Measurements from ENCODE around the gene RAD51.
A peak's percentile ranks its signal among the peaks of the same experiment; 100 is the strongest.

Gene RAD51

GRCh38 chr15:40694688-40695468 is at the start of gene RAD51:
TSS of gene RAD51 (plus strand) at chr15:40695174. CDS start at chr15:40698759, 3,585 bp downstream.
- Histone ChIP-seq H3K9me3 (replicated peaks; ENCODE audit: insufficient read depth, low read length) (no peaks in the 10 kb centered on the region), H3K27me3 (replicated peaks; ENCODE audit: insufficient read depth, low read length) (no peaks in the 10 kb centered on the region), H4K20me1 (ENCODE audit: insufficient read depth, low read length) (no peaks in the 10 kb centered on the region), H3K9ac (ENCODE audit: low read length) (peak within 1 kb of the TSS; percentile 98), H3K36me3 (replicated peaks; ENCODE audit: insufficient read depth, low read length) (no peaks in the 10 kb centered on the region), H3F3A (ENCODE audit: insufficient read depth, low read length) (peaks cover 28% of the 10 kb centered on the region), H3K27ac (ENCODE audit: low read length) (peak within 1 kb of the TSS; percentile 98), H2AFZ (ENCODE audit: low read length) (peak within 1 kb of the TSS; percentile 98), H3K4me1 (ENCODE audit: low read length) (peaks cover 7% of the 10 kb centered on the region; the same call in 1 of the 2 replicates), H3K4me2 (ENCODE audit: low read depth, low read length) (peak within 1 kb of the TSS; percentile 94), H3K4me3 (ENCODE audit: low read length) (peak within 1 kb of the TSS; percentile 100), H3K9me2 (replicated peaks; ENCODE audit: insufficient read depth, low read length) (no peaks in the 10 kb centered on the region), H3K79me2 (ENCODE audit: low read length) (peaks cover 35% of the 10 kb centered on the region)
- peak; percentile 94 for DNase-seq
- no peak for TF ChIP-seq CTCF (IDR thresholded peaks at IDR 0.05; ENCODE audit: low read length)
- no peak for TF ChIP-seq EZH2 (optimal IDR thresholded peaks at IDR 0.05; ENCODE audit: low read depth, low read length)
- TF ChIP-seq EZH2phosphoT487 (IDR thresholded peaks at IDR 0.05; ENCODE audit: low read length) = no peak

GRCh38 chr15:40647523-40647922 is 47.5 kb upstream of the RAD51 start:
- TF ChIP-seq EZH2 (optimal IDR thresholded peaks at IDR 0.05; ENCODE audit: low read depth, low read length) (no peak), CTCF (IDR thresholded peaks at IDR 0.05; ENCODE audit: low read length) (no peak), EZH2phosphoT487 (IDR thresholded peaks at IDR 0.05; ENCODE audit: low read length) (no peak)
- peaks cover 4% of the 10 kb centered on the region; the same call in 1 of the 2 replicates for H3K36me3 ChIP-seq (replicated peaks; ENCODE audit: insufficient read depth, low read length)
- no peaks in the 10 kb centered on the region for H3K27me3 ChIP-seq (replicated peaks; ENCODE audit: insufficient read depth, low read length)
- no peak overlapping the region for H2AFZ ChIP-seq (ENCODE audit: low read length)
- H3K4me1 ChIP-seq (ENCODE audit: low read length) = no peaks in the 10 kb centered on the region
- no peak overlapping the region for H3K4me2 ChIP-seq (ENCODE audit: low read depth, low read length)
- no peak for DNase-seq
- no peaks in the 10 kb centered on the region for H3F3A ChIP-seq (ENCODE audit: insufficient read depth, low read length)
- no peaks in the 10 kb centered on the region for H3K79me2 ChIP-seq (ENCODE audit: low read length)
- H3K9me2 ChIP-seq (replicated peaks; ENCODE audit: insufficient read depth, low read length) = no peaks in the 10 kb centered on the region
- H4K20me1 ChIP-seq (ENCODE audit: insufficient read depth, low read length) = no peaks in the 10 kb centered on the region
- no peaks in the 10 kb centered on the region for H3K9me3 ChIP-seq (replicated peaks; ENCODE audit: insufficient read depth, low read length)
- H3K4me3 ChIP-seq (ENCODE audit: low read length) = no peak overlapping the region
- H3K9ac ChIP-seq (ENCODE audit: low read length) = no peak overlapping the region
- no peak overlapping the region for H3K27ac ChIP-seq (ENCODE audit: low read length)

GRCh38 chr15:40650479-40650878 is 44.5 kb upstream of the RAD51 start:
- no peak for DNase-seq
- H2AFZ ChIP-seq (ENCODE audit: low read length) = no peak overlapping the region
- no peaks in the 10 kb centered on the region for H3K79me2 ChIP-seq (ENCODE audit: low read length)
- no peak overlapping the region for H3K27ac ChIP-seq (ENCODE audit: low read length)
- H3K27me3 ChIP-seq (replicated peaks; ENCODE audit: insufficient read depth, low read length) = no peaks in the 10 kb centered on the region
- H3K9me2 ChIP-seq (replicated peaks; ENCODE audit: insufficient read depth, low read length) = no peaks in the 10 kb centered on the region
- no peak overlapping the region for H3K9ac ChIP-seq (ENCODE audit: low read length)
- peaks cover 7% of the 10 kb centered on the region; the same call in 1 of the 2 replicates for H3K36me3 ChIP-seq (replicated peaks; ENCODE audit: insufficient read depth, low read length)
- TF ChIP-seq EZH2 (optimal IDR thresholded peaks at IDR 0.05; ENCODE audit: low read depth, low read length) = no peak
- no peak for TF ChIP-seq CTCF (IDR thresholded peaks at IDR 0.05; ENCODE audit: low read length)
- TF ChIP-seq EZH2phosphoT487 (IDR thresholded peaks at IDR 0.05; ENCODE audit: low read length) = no peak
- no peaks in the 10 kb centered on the region for H3K9me3 ChIP-seq (replicated peaks; ENCODE audit: insufficient read depth, low read length)
- H3K4me2 ChIP-seq (ENCODE audit: low read depth, low read length) = no peak overlapping the region
- H3F3A ChIP-seq (ENCODE audit: insufficient read depth, low read length) = no peaks in the 10 kb centered on the region
- no peak overlapping the region for H3K4me3 ChIP-seq (ENCODE audit: low read length)
- H4K20me1 ChIP-seq (ENCODE audit: insufficient read depth, low read length) = no peaks in the 10 kb centered on the region
- H3K4me1 ChIP-seq (ENCODE audit: low read length) = no peaks in the 10 kb centered on the region

Measured in MM.1S (cell line).